IPS-20b (cell line): ENCODE results near the gene ZBTB14.

Experiments used
- H3K27ac ChIP-seq: one replicate; pipeline ENCODE4 v1.5.1; 2013; ENCODE audit warnings: low read length
- H3K27me3 ChIP-seq: 2 replicates; pipeline ENCODE4 v1.6.1; 2013; ENCODE audit warnings: mild to moderate bottlenecking, low read length, inconsistent platforms; ENCODE audit not compliant: insufficient read depth
- H3K36me3 ChIP-seq: 2 replicates; pipeline ENCODE4 v1.6.1; 2013; ENCODE audit warnings: low read depth, mild to moderate bottlenecking, inconsistent platforms, low read length, moderate library complexity; ENCODE audit not compliant: insufficient read depth
- H3K4me1 ChIP-seq: 2 replicates; pipeline ENCODE4 v1.6.1; 2013; ENCODE audit warnings: mild to moderate bottlenecking, control low read depth, inconsistent platforms, low read length, moderate library complexity; ENCODE audit not compliant: insufficient read depth
- H3K4me3 ChIP-seq: 2 replicates; pipeline ENCODE4 v1.5.1; 2013; ENCODE audit warnings: mild to moderate bottlenecking, low read length, inconsistent platforms
- H3K9ac ChIP-seq: 2 replicates; pipeline ENCODE4 v1.6.1; 2013; ENCODE audit warnings: low read depth, mild to moderate bottlenecking, inconsistent platforms, low read length, moderate library complexity
- H3K9me3 ChIP-seq: 2 replicates; pipeline ENCODE4 v1.6.1; 2013; ENCODE audit warnings: mild to moderate bottlenecking, low read depth, low read length, inconsistent platforms; ENCODE audit not compliant: insufficient read depth

The ZBTB14 gene

GRCh38 chr18:5239447-5239846 lies 56.1 kb downstream of the ZBTB14 start:
- H3K27me3 ChIP-seq = peaks cover 27% of the 10 kb centered on the region; the same call in 1 of the 2 replicates
- peaks cover 9% of the 10 kb centered on the region; the same call in 1 of the 2 replicates for H3K4me1 ChIP-seq
- H3K27ac ChIP-seq = no peak overlapping the region
- peak overlapping the region; percentile 93; the same call in 1 of the 2 replicates for H3K9ac ChIP-seq
- H3K9me3 ChIP-seq = no peaks in the 10 kb centered on the region
- H3K36me3 ChIP-seq = peaks cover 11% of the 10 kb centered on the region
- H3K4me3 ChIP-seq = peak overlapping the region; percentile 84
